BE2C (cell line): Measurements from ENCODE around the gene HOXA1.

Experiments used
- DNase-seq: peaks from one replicate; pipeline ENCODE4 v3.0.0-alpha.2; 2020
- H3K27me3 ChIP-seq: fragments of 250-450 bp; sonication (Bioruptor Pico); 2 replicates; pipeline ENCODE4 v1.5.1; 2020; ENCODE audit warnings: mild to moderate bottlenecking
- H3K36me3 ChIP-seq: fragments of 250-450 bp; sonication (Bioruptor Pico); 2 replicates; pipeline ENCODE4 v1.5.1; 2020; ENCODE audit warnings: mild to moderate bottlenecking
- H3K4me1 ChIP-seq: fragments of 250-450 bp; sonication (Bioruptor Pico); 2 replicates; pipeline ENCODE4 v1.5.1; 2020
- H3K4me3 ChIP-seq: 2 replicates; pipeline ENCODE4 v1.5.1; 2011; ENCODE audit warnings: low read depth, low read length
- H3K9me3 ChIP-seq: fragments of 250-450 bp; sonication (Bioruptor Pico); 2 replicates; pipeline ENCODE4 v1.5.1; 2020
- CTCF ChIP-seq: IDR thresholded peaks from 2 replicates; pipeline ENCODE4 v1.5.1; 2012; ENCODE audit warnings: mild to moderate bottlenecking, low read depth, low read length

HOXA1 gene

GRCh38 chr7:27123477-27124053, 27.8 kb upstream of the HOXA1 start:
- no peak overlapping the region for H3K4me3 ChIP-seq
- no peak for DNase-seq
- no peaks in the 10 kb centered on the region for H3K9me3 ChIP-seq
- H3K27me3 ChIP-seq: peaks cover 100% of the 10 kb centered on the region
- TF ChIP-seq CTCF: no peak
- no peaks in the 10 kb centered on the region for H3K36me3 ChIP-seq
- no peaks in the 10 kb centered on the region for H3K4me1 ChIP-seq

- H3K27me3 ChIP-seq: peaks cover 100% of the 10 kb centered on the region
- no peak for TF ChIP-seq CTCF
Observed at GRCh38 chr7:27123007-27123476, 27.2 kb upstream of the HOXA1 start.

GRCh38 chr7:27122077-27122910, 26.5 kb upstream of the HOXA1 start:
- H3K27me3 ChIP-seq: peaks cover 100% of the 10 kb centered on the region
- no peak overlapping the region for H3K4me3 ChIP-seq
- no peaks in the 10 kb centered on the region for H3K36me3 ChIP-seq
- no peaks in the 10 kb centered on the region for H3K4me1 ChIP-seq
- DNase-seq: no peak
- no peaks in the 10 kb centered on the region for H3K9me3 ChIP-seq
- TF ChIP-seq CTCF: no peak

More at GRCh38 chr7:27123007-27123476, 27.2 kb upstream of the HOXA1 start:
- Histone ChIP-seq H3K4me3 (no peak overlapping the region), H3K4me1 (no peaks in the 10 kb centered on the region), H3K36me3 (no peaks in the 10 kb centered on the region), H3K9me3 (no peaks in the 10 kb centered on the region)
- no peak for DNase-seq

- H3K4me1 ChIP-seq: no peaks in the 10 kb centered on the region
- no peak overlapping the region for H3K4me3 ChIP-seq
- no peak for TF ChIP-seq CTCF
- H3K27me3 ChIP-seq: peaks cover 100% of the 10 kb centered on the region
- no peaks in the 10 kb centered on the region for H3K36me3 ChIP-seq
- no peaks in the 10 kb centered on the region for H3K9me3 ChIP-seq
- DNase-seq: no peak
Observed at GRCh38 chr7:27121684-27122076, 25.9 kb upstream of the HOXA1 start.

- Histone ChIP-seq H3K9me3 (no peaks in the 10 kb centered on the region), H3K4me3 (no peak overlapping the region), H3K36me3 (no peaks in the 10 kb centered on the region), H3K4me1 (no peaks in the 10 kb centered on the region), H3K27me3 (peaks cover 98% of the 10 kb centered on the region)
- DNase-seq: no peak
- TF ChIP-seq CTCF: no peak
Observed at GRCh38 chr7:27119412-27119911, 23.7 kb upstream of the HOXA1 start.

GRCh38 chr7:27118580-27118979, 22.8 kb upstream of the HOXA1 start:
- Histone ChIP-seq H3K9me3 (no peaks in the 10 kb centered on the region), H3K4me3 (no peak overlapping the region)

More at GRCh38 chr7:27118580-27118979, 22.8 kb upstream of the HOXA1 start:
- DNase-seq: no peak
- peaks cover 95% of the 10 kb centered on the region for H3K27me3 ChIP-seq
- no peaks in the 10 kb centered on the region for H3K36me3 ChIP-seq
- TF ChIP-seq CTCF: no peak
- H3K4me1 ChIP-seq: no peaks in the 10 kb centered on the region
